Measurements from ENCODE around the gene MFAP2.
A peak's percentile ranks its signal among the peaks of the same experiment; 100 is the strongest.

The MFAP2 gene

GRCh38 chr1:17027900-17028299, 47.5 kb upstream of the MFAP2 start:
- no peaks in the 10 kb centered on the region for H3K4me1 ChIP-seq (ENCODE audit: control insufficient read depth, insufficient read depth, low read length)
- POLR2A ChIA-PET, result no interaction called here
- H3K36me3 ChIP-seq (ENCODE audit: control insufficient read depth in 2 of 2, insufficient read depth in 1 of 2, low read length in 2 of 2), result peaks cover 40 to 93% of the 10 kb centered on the region in 2 experiments
- CTCF ChIA-PET, result interaction anchor here (0.6 to 0.9 kb wide), 2 partner anchors 10 to 68 kb away, joined by 3 read pairs; no protein-coding TSS in a partner anchor
- H3K27ac ChIP-seq (ENCODE audit: extremely low read depth, low read depth, low read length), result no peak overlapping the region
- TF ChIP-seq ZNF513 (tag by site-specific recombination; IDR thresholded peaks at IDR 0.05) (0 out of 2 replicates have a peak, but pooled peaks have one; percentile 1), ZNF510 (tag by site-specific recombination; IDR thresholded peaks at IDR 0.05; ENCODE audit: insufficient replicate concordance) (no peak)
- no peaks in the 10 kb centered on the region for H3K9me3 ChIP-seq (ENCODE audit: control insufficient read depth, insufficient read depth, low read depth, low read length)
- H3K4me3 ChIP-seq (ENCODE audit: low read depth, low read length), result no peak overlapping the region

- Histone ChIP-seq H3K4me3 (ENCODE audit: low read depth, low read length) (no peak overlapping the region), H3K36me3 (ENCODE audit: control insufficient read depth in 2 of 2, insufficient read depth in 1 of 2, low read length in 2 of 2) (peaks cover 40 to 93% of the 10 kb centered on the region in 2 experiments), H3K9me3 (ENCODE audit: control insufficient read depth, insufficient read depth, low read depth, low read length) (no peaks in the 10 kb centered on the region), H3K4me1 (ENCODE audit: control insufficient read depth, insufficient read depth, low read length) (no peaks in the 10 kb centered on the region), H3K27ac (ENCODE audit: extremely low read depth, low read depth, low read length) (no peak overlapping the region)
- POLR2A ChIA-PET, result no interaction called here
- CTCF ChIA-PET, result interaction anchor here (0.6 to 0.9 kb wide), 2 partner anchors 11 to 67 kb away, joined by 3 read pairs; no protein-coding TSS in a partner anchor
- no peak for TF ChIP-seq KLF9 (tag by site-specific recombination; IDR thresholded peaks at IDR 0.05; ENCODE audit: low read depth)
- TF ChIP-seq ZNF585B (tag by site-specific recombination; IDR thresholded peaks at IDR 0.05), result no peak
- no peak for TF ChIP-seq ZNF600 (tag by site-specific recombination; IDR thresholded peaks at IDR 0.05)
- TF ChIP-seq ZNF768 (tag by site-specific recombination; IDR thresholded peaks at IDR 0.05), result no peak
- no peak for TF ChIP-seq ZFHX2 (tag by site-specific recombination; conservative IDR thresholded peaks at IDR 0.05)
- TF ChIP-seq OVOL3 (tag by site-specific recombination; IDR thresholded peaks at IDR 0.05), result no peak
- TF ChIP-seq WT1 (tag by site-specific recombination; IDR thresholded peaks at IDR 0.05), result no peak
- TF ChIP-seq ZNF518A (tag by site-specific recombination; conservative IDR thresholded peaks at IDR 0.05; ENCODE audit: low read depth), result no peak
- TF ChIP-seq ZSCAN23 (tag by site-specific recombination; IDR thresholded peaks at IDR 0.05), result no peak
- no peak for TF ChIP-seq ZFP41 (tag by site-specific recombination; IDR thresholded peaks at IDR 0.05; ENCODE audit: borderline replicate concordance)
Observed at GRCh38 chr1:17027403-17027802, 47.0 kb upstream of the MFAP2 start.

- H3K4me1 ChIP-seq (ENCODE audit: control insufficient read depth, insufficient read depth, low read length), result no peaks in the 10 kb centered on the region
- H3K36me3 ChIP-seq (ENCODE audit: control insufficient read depth in 2 of 2, insufficient read depth in 1 of 2, low read length in 2 of 2), result peaks cover 54 to 98% of the 10 kb centered on the region in 2 experiments
- no peak overlapping the region for H3K27ac ChIP-seq (ENCODE audit: extremely low read depth, low read depth, low read length)
- TF ChIP-seq GLI4 (tag by site-specific recombination; IDR thresholded peaks at IDR 0.05) (no peak), FEZF1 (tag by site-specific recombination; IDR thresholded peaks at IDR 0.05) (no peak), MYNN (tag by site-specific recombination; IDR thresholded peaks at IDR 0.05; ENCODE audit: borderline replicate concordance) (no peak), ZNF701 (tag by site-specific recombination; IDR thresholded peaks at IDR 0.05) (no peak)
- no peak overlapping the region for H3K4me3 ChIP-seq (ENCODE audit: low read depth, low read length)
- no peaks in the 10 kb centered on the region for H3K9me3 ChIP-seq (ENCODE audit: control insufficient read depth, insufficient read depth, low read depth, low read length)
- ChIA-PET CTCF (interaction anchor here (0.6 to 0.7 kb wide), 2 partner anchors 12 to 404 kb away, joined by 4 read pairs; no protein-coding TSS in a partner anchor), POLR2A (no interaction called here)
Observed at GRCh38 chr1:17024721-17025120, 44.3 kb upstream of the MFAP2 start.

Measured in HEK293 (cell line).